Measurements from ENCODE around the gene DCLK2.
"Not testable (repeated sequence)": the region's sequence is repeated elsewhere in the genome, so short reads cannot be mapped to it uniquely, and the experiment has no call there.

DCLK2 gene

DNA sequence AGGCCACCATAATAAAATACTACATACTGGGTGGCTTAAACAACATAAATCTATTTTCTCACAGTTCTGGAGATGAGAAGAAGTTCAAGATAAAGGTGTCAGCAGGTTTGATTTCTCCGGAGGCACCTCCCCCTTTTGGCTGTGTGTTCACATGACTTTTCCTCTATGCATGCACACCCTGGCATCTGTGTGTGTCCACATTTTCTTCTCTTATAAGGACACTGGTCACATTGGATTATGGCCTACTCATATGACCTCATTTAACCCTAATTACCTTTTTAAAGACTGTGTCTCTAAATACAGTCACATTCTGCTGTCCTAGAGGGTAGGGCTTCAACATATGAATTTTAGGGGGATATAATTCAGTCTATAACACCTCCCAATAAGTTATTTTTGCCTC is 79.8 kb downstream of the DCLK2 start:
- DNase-seq: no peak

GRCh38 chr4:150160473-150160872 is 82.2 kb downstream of the DCLK2 start:
- DNase-seq: no peak

DNA sequence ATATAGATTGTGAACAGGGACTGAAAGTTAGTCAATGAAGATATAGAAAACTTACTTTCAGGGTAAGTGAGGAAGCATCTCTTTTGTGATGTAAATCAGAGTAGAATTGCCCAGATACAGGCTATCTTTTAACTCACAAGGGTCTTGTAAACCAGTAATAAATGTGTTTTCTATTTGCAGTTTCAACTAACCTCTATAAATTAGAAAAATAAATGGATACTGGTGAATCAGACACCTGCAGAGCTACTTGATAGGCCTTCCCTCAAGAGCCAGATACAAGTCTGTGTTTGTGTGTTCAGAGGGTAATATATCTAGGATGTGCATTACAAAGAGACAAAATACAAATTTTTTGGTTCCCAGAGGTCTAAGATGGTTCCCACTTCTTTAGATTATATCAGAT is 82.9 kb downstream of the DCLK2 start:
- no peak for DNase-seq

DNA sequence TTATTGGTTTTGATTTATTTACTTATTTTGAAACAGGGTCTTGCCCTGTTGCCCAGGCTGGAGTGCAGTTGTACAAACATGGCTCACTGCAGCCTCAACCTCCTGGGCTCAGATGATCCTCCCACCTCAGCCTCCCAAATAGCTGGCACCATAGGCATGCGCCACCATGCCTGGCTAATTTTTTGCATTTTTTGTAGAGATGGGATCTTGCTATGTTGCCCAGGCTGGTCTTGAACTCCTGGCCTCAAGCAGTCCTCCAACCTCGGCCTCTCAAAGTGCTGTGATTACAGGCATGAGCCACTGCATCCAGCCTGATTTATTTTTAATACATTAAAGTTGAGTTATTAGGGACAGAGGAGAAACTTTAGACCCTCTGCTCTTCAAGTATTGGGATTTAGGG is 83.8 kb downstream of the DCLK2 start:
- not testable (repeated sequence) for DNase-seq

GRCh38 chr4:150164055-150164454 is 85.8 kb downstream of the DCLK2 start:
- DNase-seq: no peak

- no peak for DNase-seq
These were observed 86.8 kb downstream of the DCLK2 start for GRCh38 chr4:150164956-150165629.

DNA sequence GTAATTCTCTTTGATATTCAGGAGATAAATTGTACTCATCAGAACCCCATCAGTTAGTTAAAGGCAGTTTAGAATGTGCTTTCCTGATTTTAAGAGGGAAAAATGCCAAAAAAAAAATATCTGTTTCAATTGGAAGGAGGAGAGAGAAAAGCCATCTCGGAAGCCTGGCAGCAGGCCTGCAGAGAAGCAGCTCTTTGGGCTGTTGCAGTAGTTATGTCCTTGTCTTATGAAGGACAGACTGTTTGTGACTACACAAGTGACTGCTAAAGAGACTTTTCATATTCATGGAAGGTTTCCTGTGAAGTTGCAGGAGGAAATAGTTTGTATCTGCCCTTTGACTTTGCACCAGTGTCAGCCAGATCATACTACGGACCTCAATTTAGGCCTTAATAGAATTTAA is 88.8 kb downstream of the DCLK2 start:
- no peak for DNase-seq

DNA sequence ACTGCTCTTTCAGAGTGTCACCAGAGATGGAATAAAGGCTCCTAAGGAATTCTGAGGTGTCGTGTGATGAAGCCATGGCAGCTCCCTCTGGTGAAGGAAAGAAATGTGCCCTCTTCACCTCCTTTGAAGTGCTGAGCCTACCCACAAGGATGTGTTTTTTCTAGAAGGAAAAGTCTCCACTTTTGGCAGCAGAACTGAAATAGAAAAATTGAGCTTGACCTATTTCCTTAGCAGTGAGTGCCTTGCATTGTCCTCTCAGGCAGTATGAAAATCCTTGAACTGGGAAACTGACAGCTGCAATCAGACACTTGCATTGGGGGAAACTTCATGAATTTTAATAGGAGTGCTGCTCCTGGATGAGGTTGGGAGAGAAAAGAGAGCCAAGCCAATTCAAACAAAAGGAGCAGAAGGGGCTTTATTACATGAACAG is 95.2 kb downstream of the DCLK2 start:
- DNase-seq: no peak

DNA sequence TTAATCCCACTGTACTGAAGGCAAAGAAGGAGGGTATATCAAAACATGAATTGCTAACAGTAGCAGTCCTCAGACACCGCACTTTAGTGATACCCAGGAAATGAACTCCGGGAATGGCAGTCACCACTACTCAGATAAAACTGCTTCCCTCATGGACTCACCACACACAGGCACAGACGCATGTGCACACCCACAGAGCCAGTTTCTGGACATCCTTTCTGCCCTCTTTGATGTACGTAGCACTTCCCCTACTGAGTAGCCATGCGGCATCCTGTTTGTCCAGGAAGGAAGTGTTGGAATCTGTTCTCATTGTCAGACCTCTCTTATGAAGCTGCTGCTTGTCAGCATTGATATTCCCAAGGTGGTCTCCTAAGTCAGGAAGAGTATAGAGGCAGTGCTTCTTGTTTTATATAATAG is 95.7 kb downstream of the DCLK2 start:
- DNase-seq: no peak

- no peak for DNase-seq
These were observed 98.3 kb downstream of the DCLK2 start for GRCh38 chr4:150176547-150176946.

GRCh38 chr4:150178161-150178560 is 99.9 kb downstream of the DCLK2 start:
- no peak for DNase-seq

GRCh38 chr4:150181536-150181935 is 103.3 kb downstream of the DCLK2 start:
- no peak for DNase-seq

DNA sequence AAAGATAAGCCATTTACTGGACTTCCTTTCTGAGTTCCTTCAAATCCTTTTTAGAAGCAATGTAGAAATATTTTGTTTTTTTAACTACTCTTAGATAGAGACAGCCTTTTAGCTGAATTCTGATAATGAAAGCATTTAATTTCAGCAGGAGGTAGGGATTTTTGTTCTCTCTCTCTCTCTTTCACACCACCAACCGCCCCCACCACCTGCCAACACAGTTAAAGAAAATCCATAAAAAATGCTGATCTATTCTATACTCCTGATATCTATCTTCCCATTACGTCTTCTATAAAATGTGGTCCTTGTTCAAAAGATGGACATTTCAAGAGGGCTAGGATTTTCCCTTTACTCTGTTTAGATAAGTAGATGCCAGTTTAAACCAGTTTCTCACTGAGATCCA is 104.5 kb downstream of the DCLK2 start:
- DNase-seq: no peak

- not testable (repeated sequence) for DNase-seq
These were observed 106.8 kb downstream of the DCLK2 start for GRCh38 chr4:150185033-150185432.

DNA sequence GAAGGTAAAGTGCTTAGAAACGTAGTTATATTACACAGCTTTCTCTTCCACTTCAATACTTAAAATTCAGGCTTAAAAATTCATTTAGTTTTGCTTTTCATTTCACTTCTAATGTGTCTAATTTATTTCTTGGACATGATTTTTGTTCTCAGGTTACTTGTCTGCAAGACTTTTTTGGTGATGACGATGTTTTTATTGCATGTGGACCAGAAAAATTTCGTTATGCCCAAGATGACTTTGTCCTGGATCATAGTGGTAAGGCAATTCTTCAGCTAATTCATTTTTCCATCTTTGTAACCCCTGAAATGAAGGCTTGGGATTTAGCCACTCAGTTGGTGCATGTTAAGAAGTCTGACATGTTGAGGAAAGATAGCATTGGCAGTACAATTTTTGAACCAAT is 114.7 kb downstream of the DCLK2 start:
- no peak for DNase-seq

DNA sequence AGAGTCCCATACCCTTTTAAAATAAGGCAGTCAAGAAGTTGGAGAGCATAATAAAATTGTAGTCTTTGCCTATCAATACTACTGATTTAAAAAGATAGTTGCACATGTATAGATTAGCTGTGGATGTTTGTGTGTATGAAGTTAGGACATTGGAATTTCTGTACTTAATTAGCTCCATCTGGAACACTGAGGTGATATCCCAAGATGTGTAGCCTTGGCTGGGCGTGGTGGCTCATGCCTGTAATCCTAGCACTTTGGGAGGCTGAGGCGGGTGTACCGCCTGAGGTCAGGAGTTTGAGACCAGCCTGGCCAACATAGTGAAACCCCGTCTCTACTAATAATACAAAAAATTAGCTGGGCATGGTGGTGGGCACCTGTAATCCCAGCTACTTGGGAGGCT is 119.0 kb downstream of the DCLK2 start:
- DNase-seq: not testable (repeated sequence)

DNA sequence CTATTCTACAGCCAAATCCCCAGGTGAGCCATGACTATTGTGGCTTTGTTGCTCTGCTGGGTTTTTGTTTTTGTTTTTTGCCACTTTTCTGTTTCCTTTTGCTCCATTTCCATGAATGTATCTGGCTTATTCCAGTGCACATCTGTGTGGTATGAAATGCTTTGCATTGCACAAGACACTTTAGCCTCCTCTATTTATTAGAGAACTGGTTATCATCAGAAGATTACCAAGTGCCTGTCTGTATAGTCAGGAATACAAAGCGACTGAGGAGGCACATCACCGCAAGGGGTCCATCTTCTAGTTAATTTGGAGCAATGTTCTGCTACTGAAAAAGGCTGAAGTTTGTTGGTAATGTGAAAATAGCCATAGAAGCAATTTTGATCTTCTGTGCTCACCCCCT is 120.8 kb downstream of the DCLK2 start:
- no peak for DNase-seq

DNA sequence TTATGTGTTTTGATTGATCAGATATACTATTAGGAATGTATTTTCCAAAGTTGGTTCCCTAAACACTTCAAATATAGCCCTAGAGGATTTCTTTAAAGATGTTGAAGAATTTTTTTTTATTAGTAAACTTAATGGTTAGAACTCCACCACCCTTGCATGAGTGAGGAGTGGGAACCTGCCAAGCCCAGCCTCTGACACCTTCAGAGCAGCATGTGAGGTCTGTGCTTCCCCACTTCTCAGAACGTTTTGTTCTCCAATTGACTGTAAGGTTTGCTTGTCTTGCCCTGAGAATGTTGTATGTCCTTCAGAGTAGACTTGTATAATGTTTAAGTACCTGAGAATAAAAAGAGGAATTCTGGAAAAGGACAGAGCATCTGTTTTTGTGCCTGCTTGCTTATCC is 126.8 kb downstream of the DCLK2 start:
- no peak for DNase-seq

DNA sequence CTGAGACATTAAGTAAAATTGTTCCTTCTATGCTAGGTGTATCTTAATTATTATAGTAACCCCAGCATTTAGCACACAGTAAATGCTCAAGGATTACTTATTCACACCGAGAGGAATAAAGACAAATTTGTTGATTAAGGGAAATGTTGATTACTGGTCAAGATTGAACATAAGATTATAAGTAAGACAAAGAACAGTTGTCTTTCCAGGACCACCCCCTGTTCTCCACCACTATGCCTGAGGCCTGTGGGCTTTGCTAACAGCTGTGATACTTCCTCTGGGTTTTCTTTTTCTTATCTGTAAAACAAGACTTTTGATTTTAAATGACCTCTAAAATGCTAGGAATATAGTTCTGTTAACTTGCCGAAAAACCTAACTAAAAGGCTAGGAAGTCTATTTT is 128.0 kb downstream of the DCLK2 start:
- no peak for DNase-seq

DNA sequence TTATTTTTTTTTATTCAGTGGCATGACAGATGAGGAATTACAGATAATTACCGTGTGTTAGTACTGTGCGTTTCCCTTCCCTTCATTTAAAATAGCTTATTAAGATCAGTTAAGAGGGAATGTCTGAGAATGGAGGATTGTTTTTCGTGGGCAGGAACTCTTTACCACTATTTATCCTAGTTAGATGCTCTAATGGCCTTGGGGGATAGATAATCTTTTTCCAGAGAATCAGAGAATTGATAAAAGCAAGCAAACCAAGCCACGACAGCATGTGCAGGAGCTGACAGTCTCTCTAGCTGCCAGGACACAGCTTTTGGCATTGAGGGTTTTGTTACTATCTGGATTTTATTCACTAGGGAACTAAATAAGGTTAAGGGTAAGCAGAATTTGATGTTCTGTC is 128.7 kb downstream of the DCLK2 start:
- DNase-seq: no peak

DNA sequence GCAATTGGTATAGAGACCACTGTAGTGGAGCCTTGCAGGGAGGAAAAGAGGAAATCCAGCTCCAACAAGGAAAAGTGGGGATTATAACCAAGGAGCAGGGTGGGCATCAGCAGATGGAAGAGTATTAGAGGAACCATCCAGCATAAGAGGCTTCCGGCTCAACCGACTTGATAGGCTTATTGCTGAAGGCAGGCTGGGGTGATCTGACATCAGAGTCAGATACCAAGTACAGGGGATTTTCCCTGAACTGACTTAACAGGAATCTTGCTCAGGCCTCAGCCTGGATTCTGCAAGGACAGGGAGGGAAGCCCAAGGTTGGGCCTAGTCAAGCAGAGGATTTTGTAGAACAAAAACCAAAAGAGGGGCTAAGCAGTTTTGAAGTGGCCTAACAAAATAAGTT is 129.6 kb downstream of the DCLK2 start:
- no peak for DNase-seq

DNA sequence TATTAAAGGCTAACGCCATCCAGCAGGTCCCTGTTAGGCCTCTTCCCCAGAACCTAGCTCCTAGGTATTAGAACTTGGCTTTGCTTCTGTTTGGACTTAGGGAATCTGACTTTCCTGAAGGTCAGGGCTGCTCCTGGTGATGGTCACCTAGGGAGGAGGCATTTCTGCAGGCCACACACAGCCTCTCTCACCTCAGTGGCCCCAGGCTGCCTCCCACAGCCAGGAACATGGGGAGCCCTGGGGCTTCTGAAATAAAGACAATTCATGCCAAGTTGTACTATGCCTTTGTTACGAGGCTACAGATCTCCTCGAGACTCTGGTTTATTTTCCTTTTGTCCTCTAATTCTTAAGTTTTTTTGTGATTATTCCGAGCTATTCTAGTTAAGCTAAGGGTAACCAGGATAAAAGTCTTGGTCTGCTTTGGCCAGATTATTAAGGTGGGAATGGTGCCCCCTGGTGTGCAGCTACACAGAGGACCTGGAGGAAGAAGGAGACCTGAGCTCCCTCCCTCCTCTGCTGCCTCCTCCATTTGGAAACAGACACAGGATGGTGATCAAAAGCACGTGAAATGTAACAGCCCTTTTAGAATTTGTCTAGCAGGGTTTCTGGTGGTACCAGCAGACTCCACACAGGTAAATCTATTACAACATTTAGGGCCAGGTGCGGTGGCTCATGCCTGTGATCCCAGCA is 131.0 kb downstream of the DCLK2 start:
- peak in 1 of 2 donors; percentile 43 for DNase-seq

GRCh38 chr4:150211016-150211415 is 132.8 kb downstream of the DCLK2 start:
- no peak for DNase-seq

DNA sequence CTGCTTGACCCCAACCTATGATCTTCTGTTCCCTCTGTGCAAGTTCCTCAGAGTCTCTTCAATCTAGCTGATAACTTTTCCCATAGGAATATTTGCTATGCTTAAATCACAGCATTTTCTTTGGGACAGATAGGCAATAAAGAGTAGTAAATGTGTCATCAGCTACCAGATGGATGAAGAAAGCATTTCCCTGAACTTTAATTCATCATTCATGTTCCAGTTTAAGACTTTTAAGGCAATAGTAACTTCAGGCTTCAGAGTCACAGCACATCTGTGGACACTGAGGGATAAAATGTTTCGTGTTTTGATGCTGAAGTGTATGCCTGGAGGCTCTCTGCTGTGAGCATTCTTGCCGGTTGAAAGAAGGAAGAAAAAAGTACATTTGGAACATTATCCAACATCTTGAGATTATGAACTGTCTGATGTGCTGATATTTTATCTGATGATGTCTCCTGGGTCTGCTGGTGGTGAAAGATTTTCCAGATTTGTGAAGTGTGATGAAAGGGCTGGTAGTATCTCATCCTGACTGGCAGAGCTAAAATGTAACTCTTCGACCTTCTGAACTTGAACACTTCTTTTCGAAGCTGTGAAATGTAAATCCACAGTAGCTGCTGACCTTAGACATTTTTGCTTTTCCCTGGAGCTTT is 133.7 kb downstream of the DCLK2 start:
- DNase-seq: no peak

All from stimulated activated CD4-positive, alpha-beta T cell treated with anti-CD3 and anti-CD28 coated beads, Interleukin-2, amount 100 ng/mL, for 24 hours (primary cell).